H9 (cell line): Measurements from ENCODE around the gene ECHDC3. TPM values are rescaled to one million over a fixed set of nuclear protein-coding genes. Genes with fewer than 3 reads are reported as not detected.

Experiments used
- DNase-seq: peaks from one replicate; pipeline ENCODE4 v3.0.0-alpha.2; 2017
- H2AFZ ChIP-seq: one replicate; pipeline ENCODE4 v1.6.1; 2013; ENCODE audit warnings: mild to moderate bottlenecking, low read length, control low read depth, moderate library complexity
- H2AK5ac ChIP-seq: 2 replicates; pipeline ENCODE4 v1.6.1; 2013; ENCODE audit warnings: low read length, control low read depth, mixed read lengths; ENCODE audit not compliant: insufficient read length
- H2BK120ac ChIP-seq: one replicate; pipeline ENCODE4 v1.6.1; 2013; ENCODE audit warnings: low read depth, mild to moderate bottlenecking, low read length, control low read depth, inconsistent platforms; ENCODE audit not compliant: poor library complexity, severe bottlenecking
- H2BK12ac ChIP-seq: 2 replicates; pipeline ENCODE4 v1.6.1; 2013; ENCODE audit warnings: low read length, control low read depth, mixed read lengths, low read depth; ENCODE audit not compliant: insufficient read length
- H2BK15ac ChIP-seq: 2 replicates; pipeline ENCODE4 v1.6.1; 2013; ENCODE audit warnings: low read depth, low read length, control low read depth
- H2BK20ac ChIP-seq: one replicate; pipeline ENCODE4 v1.6.1; 2013; ENCODE audit warnings: low read depth, mild to moderate bottlenecking, low read length, control low read depth, inconsistent platforms; ENCODE audit not compliant: poor library complexity, severe bottlenecking
- H2BK5ac ChIP-seq: 2 replicates; pipeline ENCODE4 v1.6.1; 2013; ENCODE audit warnings: low read length, control low read depth, mixed read lengths; ENCODE audit not compliant: insufficient read length
- H3K14ac ChIP-seq: 2 replicates; pipeline ENCODE4 v1.6.1; 2013; ENCODE audit warnings: low read length, control low read depth; ENCODE audit not compliant: insufficient read depth
- H3K18ac ChIP-seq: 2 replicates; pipeline ENCODE4 v1.6.1; 2013; ENCODE audit warnings: low read depth, mild to moderate bottlenecking, mixed read lengths, low read length, control low read depth; ENCODE audit not compliant: insufficient read length
- H3K23ac ChIP-seq: 2 replicates; pipeline ENCODE4 v1.6.1; 2013; ENCODE audit warnings: low read length, control low read depth, mixed read lengths, low read depth; ENCODE audit not compliant: insufficient read length
- H3K23me2 ChIP-seq: 2 replicates; pipeline ENCODE4 v1.6.1; 2013; ENCODE audit warnings: low read depth, mild to moderate bottlenecking, mixed read lengths, low read length, control low read depth; ENCODE audit not compliant: insufficient read length, poor library complexity, severe bottlenecking
- H3K27ac ChIP-seq: 2 replicates; pipeline ENCODE4 v1.5.1; 2013; ENCODE audit warnings: low read length, control low read depth, mixed read lengths, low read depth; ENCODE audit not compliant: insufficient read length
- H3K27me3 ChIP-seq: 2 replicates; pipeline ENCODE4 v1.6.1; 2013; ENCODE audit warnings: low read length, control low read depth, inconsistent platforms; ENCODE audit not compliant: insufficient read depth
- H3K4ac ChIP-seq: 2 replicates; pipeline ENCODE4 v1.6.1; 2013; ENCODE audit warnings: low read depth, mild to moderate bottlenecking, control low read depth, inconsistent platforms, low read length, moderate library complexity
- H3K4me1 ChIP-seq: 2 replicates; pipeline ENCODE4 v1.6.1; 2013; ENCODE audit warnings: low read length, control low read depth, inconsistent platforms; ENCODE audit not compliant: insufficient read depth
- H3K4me2 ChIP-seq: 2 replicates; pipeline ENCODE4 v1.6.1; 2013; ENCODE audit warnings: low read length, control low read depth, mixed read lengths; ENCODE audit not compliant: insufficient read length, insufficient read depth
- H3K56ac ChIP-seq: 2 replicates; pipeline ENCODE4 v1.6.1; 2013; ENCODE audit warnings: low read depth, mild to moderate bottlenecking, mixed read lengths, low read length, control low read depth; ENCODE audit not compliant: insufficient read length
- H3K79me1 ChIP-seq: 2 replicates; pipeline ENCODE4 v1.6.1; 2013; ENCODE audit warnings: low read depth, mild to moderate bottlenecking, moderate library complexity, low read length, control low read depth, inconsistent platforms; ENCODE audit not compliant: insufficient read depth, poor library complexity, severe bottlenecking
- H3K79me2 ChIP-seq: 2 replicates; pipeline ENCODE4 v1.6.1; 2013; ENCODE audit warnings: low read length, control low read depth, inconsistent platforms; ENCODE audit not compliant: insufficient read depth
- H3K9ac ChIP-seq: 2 replicates; pipeline ENCODE4 v1.6.1; 2013; ENCODE audit warnings: low read length, control low read depth, mixed read lengths; ENCODE audit not compliant: insufficient read length; ENCODE audit errors: extremely low read depth
- H3K9me3 ChIP-seq: one replicate; pipeline ENCODE4 v1.6.1; 2013; ENCODE audit warnings: low read depth, low read length, inconsistent platforms; ENCODE audit not compliant: control insufficient read depth
- H3T11ph ChIP-seq: one replicate; pipeline ENCODE4 v1.6.1; 2013; ENCODE audit warnings: mild to moderate bottlenecking, low read length, control low read depth, inconsistent platforms
- H4K20me1 ChIP-seq: one replicate; pipeline ENCODE4 v1.6.1; 2013; ENCODE audit not compliant: control insufficient read depth, insufficient read length, insufficient read depth
- H4K5ac ChIP-seq: 2 replicates; pipeline ENCODE4 v1.6.1; 2013; ENCODE audit warnings: low read depth, mild to moderate bottlenecking, mixed read lengths, low read length, control low read depth; ENCODE audit not compliant: insufficient read length
- H4K8ac ChIP-seq: replicated peaks from 2 replicates; pipeline ENCODE4 v1.6.1; 2013; ENCODE audit warnings: low read length, control low read depth, mixed read lengths, low read depth; ENCODE audit not compliant: insufficient read length
- H4K91ac ChIP-seq: 2 replicates; pipeline ENCODE4 v1.6.1; 2013; ENCODE audit warnings: low read depth, mild to moderate bottlenecking, moderate library complexity, mixed read lengths, low read length, control low read depth; ENCODE audit not compliant: insufficient read length
- H3K27ac Mint-ChIP-seq, 3 experiments: 2 replicates in 2 of 3; 3 replicates in 1 of 3; pipeline ENCODE4 v1.8.0; 2020 to 2021; ENCODE audit warnings: mixed read lengths in 3 of 3, mild to moderate bottlenecking in 1 of 3, moderate library complexity in 1 of 3
- H3K27me3 Mint-ChIP-seq: 2 replicates; pipeline ENCODE4 v1.8.0; 2021; ENCODE audit warnings: low read depth, mild to moderate bottlenecking, moderate library complexity, mixed read lengths
- H3K36me3 Mint-ChIP-seq, 3 experiments: 2 replicates in 2 of 3; 3 replicates in 1 of 3; pipeline ENCODE4 v1.8.0; 2020 to 2021; ENCODE audit warnings: low read depth in 3 of 3, mixed read lengths in 3 of 3; ENCODE audit not compliant: insufficient read depth in 1 of 3
- H3K4me1 Mint-ChIP-seq, 2 experiments: 2 replicates each; pipeline ENCODE4 v1.8.0; 2020; ENCODE audit warnings: mixed read lengths in 2 of 2
- H3K4me3 Mint-ChIP-seq, 2 experiments: 2 replicates in 1 of 2; 3 replicates in 1 of 2; pipeline ENCODE4 v1.8.0; 2020 to 2021; ENCODE audit warnings: mild to moderate bottlenecking in 2 of 2, mixed read lengths in 2 of 2, moderate library complexity in 1 of 2
- H3K9me3 Mint-ChIP-seq, 2 experiments: 2 replicates in 1 of 2; 3 replicates in 1 of 2; pipeline ENCODE4 v1.8.0; 2020; ENCODE audit warnings: mild to moderate bottlenecking in 2 of 2, mixed read lengths in 2 of 2, moderate library complexity in 1 of 2
- CTCF ChIP-seq: fragments of 200-600 bp; sonication (generic); conservative IDR thresholded peaks from 3 replicates; pipeline ENCODE4 v1.8.0; 2021; ENCODE audit warnings: antibody characterized with exemption, mild to moderate bottlenecking
- WGBS: extraction: QIAGEN DNeasy Blood & Tissue Kit; methylation state at CpG from one replicate; pipeline ENCODE4 v1.1.7; 2013; ENCODE audit warnings: missing lambda C conversion rate, low lambda C conversion rate, mixed read lengths; ENCODE audit not compliant: insufficient read length; ENCODE audit errors: extremely low coverage; 5-methylcytosine and 5-hydroxymethylcytosine counted together
- total RNA-seq: library from RNA; stranded (reverse); gene quantifications from 2 replicates; pipeline ENCODE4 v1.2.1, GENCODE V29; 2021

The ECHDC3 gene
- total RNA-seq, 1 experiment from 2014 or later: 9.3 TPM

DNA sequence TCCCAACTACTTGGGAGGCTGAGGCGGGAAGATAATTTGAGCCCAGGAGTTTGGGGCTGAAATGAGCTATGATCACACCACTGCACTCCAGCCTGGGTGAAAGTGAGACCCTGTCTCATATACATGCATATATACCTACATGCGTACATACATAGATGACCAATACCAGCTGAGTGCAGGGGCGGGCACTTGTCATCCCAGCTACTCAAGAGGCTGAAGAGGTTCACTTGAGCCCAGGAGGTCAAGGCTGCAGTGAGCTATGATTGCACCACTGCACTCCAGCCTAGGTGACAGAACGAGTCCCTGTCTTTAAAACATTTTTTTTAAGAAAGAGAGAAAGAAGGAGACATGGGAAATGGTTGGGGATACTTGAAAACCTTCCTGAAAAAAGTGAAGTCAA lies 63.6 kb downstream of the ECHDC3 start:
- Histone ChIP-seq H3K4me2 (no peak overlapping the region), H3K4ac (no peak overlapping the region), H4K8ac (no peak overlapping the region), H4K91ac (no peak overlapping the region), H3K9me3 (no peaks in the 10 kb centered on the region), H3K56ac (no peak overlapping the region), H2BK12ac (no peak overlapping the region), H2BK5ac (no peak overlapping the region), H3K18ac (no peak overlapping the region), H2AK5ac (no peak overlapping the region), H3K79me2 (no peaks in the 10 kb centered on the region), H3K23ac (no peak overlapping the region), H2BK20ac (no peak overlapping the region), H3K23me2 (no peaks in the 10 kb centered on the region), H2BK120ac (no peak overlapping the region), H3K27me3 (no peaks in the 10 kb centered on the region), H3K9ac (no peak overlapping the region), H3T11ph (no peak overlapping the region), H2BK15ac (no peak overlapping the region), H3K79me1 (no peaks in the 10 kb centered on the region), H4K20me1 (no peaks in the 10 kb centered on the region), H4K5ac (no peak overlapping the region), H2AFZ (no peak overlapping the region), H3K4me1 (no peaks in the 10 kb centered on the region), H3K14ac (no peak overlapping the region), H3K27ac (no peak overlapping the region)
- no peaks in the 10 kb centered on the region; a peak in 1 of 7 replicates for H3K36me3 Mint-ChIP-seq
- peaks cover 2% of the 10 kb centered on the region; the same call in 1 of the 2 replicates for H3K27me3 Mint-ChIP-seq
- no CpG with 5 or more reads among the region's 4 CpGs for WGBS
- H3K4me1 Mint-ChIP-seq: peaks cover 6 to 7% of the 10 kb centered on the region in 2 experiments
- DNase-seq: no peak
- no peak overlapping the region for H3K4me3 Mint-ChIP-seq
- no peak for TF ChIP-seq CTCF
- H3K9me3 Mint-ChIP-seq: peaks cover 0 to 2% of the 10 kb centered on the region in 2 experiments; a peak in 1 of 5 replicates
- H3K27ac Mint-ChIP-seq: peak overlapping the region in 1 of 3 experiments; percentile 42; a peak in 1 of 7 replicates
